HG03469 (cell line): Measurements from ENCODE around the gene KATNAL1.
"Not testable (repeated sequence)": the region's sequence is repeated elsewhere in the genome, so short reads cannot be mapped to it uniquely, and the experiment has no call there.

ENCODE experiments used
- ATAC-seq: cut with Tn5 transposase; IDR thresholded peaks from one replicate; pipeline ENCODE4 v1.9.1; 2021; ENCODE audit warnings: mild to moderate bottlenecking, moderate library complexity, moderate number of reproducible peaks; ENCODE audit not compliant: unreplicated experiment

The KATNAL1 gene

GRCh38 chr13:30222254-30222653, 85.1 kb downstream of the KATNAL1 start:
- no peak for ATAC-seq

- no peak for ATAC-seq
Observed at GRCh38 chr13:30216111-30216510, 91.2 kb downstream of the KATNAL1 start.

- no peak for ATAC-seq
Observed at GRCh38 chr13:30212256-30212655, 95.1 kb downstream of the KATNAL1 start.

GRCh38 chr13:30211745-30212144, 95.6 kb downstream of the KATNAL1 start:
- ATAC-seq = no peak

GRCh38 chr13:30204564-30204963, 102.8 kb downstream of the KATNAL1 start:
- ATAC-seq = no peak

- no peak for ATAC-seq
Observed at GRCh38 chr13:30196025-30196424, 111.3 kb downstream of the KATNAL1 start.

GRCh38 chr13:30194906-30195305, 112.4 kb downstream of the KATNAL1 start:
- ATAC-seq = no peak

GRCh38 chr13:30193279-30194234, 113.8 kb downstream of the KATNAL1 start:
- ATAC-seq = no peak

GRCh38 chr13:30192320-30193093, 114.8 kb downstream of the KATNAL1 start:
- no peak for ATAC-seq

GRCh38 chr13:30191491-30192100, 115.8 kb downstream of the KATNAL1 start:
- no peak for ATAC-seq

- ATAC-seq = no peak
Observed at GRCh38 chr13:30186634-30187415, 120.5 kb downstream of the KATNAL1 start.

- ATAC-seq = no peak
Observed at GRCh38 chr13:30181888-30182651, 125.3 kb downstream of the KATNAL1 start.

GRCh38 chr13:30179597-30180276, 127.6 kb downstream of the KATNAL1 start:
- ATAC-seq = no peak

- no peak for ATAC-seq
Observed at GRCh38 chr13:30178976-30179375, 128.4 kb downstream of the KATNAL1 start.

- no peak for ATAC-seq
Observed at GRCh38 chr13:30175166-30175565, 132.2 kb downstream of the KATNAL1 start.

- not testable (repeated sequence) for ATAC-seq
Observed at GRCh38 chr13:30174250-30174649, 133.1 kb downstream of the KATNAL1 start.

GRCh38 chr13:30173303-30173610, 134.1 kb downstream of the KATNAL1 start:
- ATAC-seq = no peak

- no peak for ATAC-seq
Observed at GRCh38 chr13:30172593-30173302, 134.6 kb downstream of the KATNAL1 start.

- ATAC-seq = no peak
Observed at GRCh38 chr13:30170569-30170968, 136.8 kb downstream of the KATNAL1 start.
